ENCODE results near the gene SYNDIG1.

- no peak for TF ChIP-seq POLR2A (IDR thresholded peaks at IDR 0.05)
- TF ChIP-seq CTCF (IDR thresholded peaks at IDR 0.05) = no peak
These were observed 185.0 kb downstream of the SYNDIG1 start for GRCh38 chr20:24654425-24654824.
